Measurements from ENCODE around the gene ATRNL1.
"Not testable (repeated sequence)": the region's sequence is repeated elsewhere in the genome, so short reads cannot be mapped to it uniquely, and the experiment has no call there.

The ATRNL1 gene

DNA sequence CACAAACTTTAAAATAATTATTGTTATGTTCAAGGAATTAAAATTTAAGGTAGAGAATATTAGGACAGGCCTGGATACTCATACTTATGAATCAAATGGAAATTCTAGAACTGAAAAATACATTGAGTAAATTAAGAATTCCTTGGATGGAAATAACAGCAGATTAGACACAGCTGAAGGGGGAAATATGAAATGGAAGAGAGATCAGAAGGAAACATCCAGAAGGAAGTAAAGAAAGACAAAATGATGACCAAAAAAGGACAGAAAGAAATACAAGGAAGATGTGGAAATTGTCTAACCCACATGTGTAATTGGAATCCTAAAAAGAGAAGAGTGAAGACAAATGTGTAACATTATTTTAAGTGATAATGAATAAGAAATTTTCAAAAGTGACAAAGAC lies 128.9 kb downstream of the ATRNL1 start:
- no peak for DNase-seq (ENCODE audit: low spot score)

DNA sequence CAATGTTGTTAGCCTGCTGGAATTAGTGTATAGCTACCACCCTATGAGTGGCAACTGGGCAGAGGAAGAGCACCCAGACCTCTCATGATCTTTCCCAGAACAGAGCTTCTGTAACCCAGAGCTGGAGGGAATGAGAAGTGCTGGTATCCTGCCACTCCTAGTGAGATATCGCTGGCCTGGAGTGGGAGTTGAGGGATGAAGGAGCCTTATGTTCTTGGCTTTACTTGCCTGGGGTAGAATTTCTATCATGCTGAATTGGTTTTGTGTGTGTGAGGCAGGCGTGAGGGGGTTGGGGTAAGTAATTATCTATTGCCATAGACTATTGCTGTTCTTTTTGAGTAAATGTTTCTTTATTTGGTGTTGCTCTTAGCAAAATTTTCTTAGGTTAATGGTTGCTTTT lies 146.6 kb downstream of the ATRNL1 start:
- no peak for DNase-seq (ENCODE audit: low spot score)

GRCh38 chr10:115250784-115251183 lies 157.6 kb downstream of the ATRNL1 start:
- DNase-seq (ENCODE audit: low spot score): no peak

DNA sequence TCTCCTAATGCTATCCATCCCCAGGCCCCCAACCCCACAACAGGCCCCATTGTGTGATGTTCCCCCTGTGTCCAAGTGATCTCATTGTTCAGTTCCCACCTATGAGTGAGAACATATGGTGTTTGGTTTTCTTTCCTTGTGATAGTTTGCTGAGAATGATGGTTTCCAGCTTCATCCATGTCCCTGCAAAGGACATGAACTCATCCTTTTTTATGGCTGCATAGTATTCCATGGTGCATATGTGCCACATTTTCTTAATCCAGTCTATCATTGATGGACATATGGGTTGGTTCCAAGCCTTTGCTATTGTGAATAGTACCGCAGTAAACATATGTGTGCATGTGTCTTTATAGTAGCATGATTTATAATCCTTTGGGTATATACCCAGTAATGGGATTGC lies 160.6 kb downstream of the ATRNL1 start:
- DNase-seq (ENCODE audit: low spot score): not testable (repeated sequence)

DNA sequence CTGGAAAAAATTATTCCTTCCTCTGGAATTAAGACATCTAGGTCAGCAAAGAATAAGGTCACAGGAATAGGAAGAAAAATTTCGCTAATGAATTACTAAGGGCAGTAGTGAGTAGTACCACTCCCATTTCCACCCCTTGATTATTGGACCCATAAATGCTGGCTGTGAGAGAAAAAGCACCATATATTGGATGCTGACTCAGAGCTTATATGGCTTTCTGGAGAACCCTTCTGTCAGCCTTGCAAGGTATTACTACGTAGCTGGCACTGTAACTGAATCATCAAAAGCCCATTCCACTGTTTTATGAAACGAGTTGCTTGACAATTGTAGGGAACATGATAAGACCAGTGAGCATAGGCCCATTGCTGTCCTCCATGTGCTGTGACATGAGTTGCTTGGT lies 179.3 kb downstream of the ATRNL1 start:
- DNase-seq (ENCODE audit: low spot score): no peak

- no peak for DNase-seq (ENCODE audit: low spot score)
Measured at GRCh38 chr10:115278294-115278693, 185.1 kb downstream of the ATRNL1 start.

GRCh38 chr10:115295213-115295805 lies 202.1 kb downstream of the ATRNL1 start:
- no peak for DNase-seq (ENCODE audit: low spot score)

- no peak for DNase-seq (ENCODE audit: low spot score)
Measured at GRCh38 chr10:115300080-115300479, 206.9 kb downstream of the ATRNL1 start.

DNA sequence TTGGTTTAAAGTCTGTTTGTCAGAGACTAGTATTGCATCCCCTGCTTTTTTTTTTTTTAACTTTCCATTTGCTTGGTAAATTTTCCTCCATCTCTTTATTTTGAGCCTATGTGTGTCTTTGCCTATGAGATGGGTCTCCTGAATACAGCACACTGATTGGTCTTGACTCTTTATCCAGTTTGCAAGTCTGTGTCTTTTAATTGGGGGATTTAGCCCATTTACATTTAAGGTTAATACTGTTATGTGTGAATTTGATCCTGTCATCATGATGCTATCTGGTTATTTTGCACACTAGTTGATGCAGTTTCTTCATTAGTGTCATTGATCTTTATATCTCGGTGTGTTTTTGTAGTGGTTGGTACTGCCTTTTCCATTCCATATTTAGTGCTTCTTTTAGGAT lies 226.5 kb downstream of the ATRNL1 start:
- not testable (repeated sequence) for DNase-seq (ENCODE audit: low spot score)

DNA sequence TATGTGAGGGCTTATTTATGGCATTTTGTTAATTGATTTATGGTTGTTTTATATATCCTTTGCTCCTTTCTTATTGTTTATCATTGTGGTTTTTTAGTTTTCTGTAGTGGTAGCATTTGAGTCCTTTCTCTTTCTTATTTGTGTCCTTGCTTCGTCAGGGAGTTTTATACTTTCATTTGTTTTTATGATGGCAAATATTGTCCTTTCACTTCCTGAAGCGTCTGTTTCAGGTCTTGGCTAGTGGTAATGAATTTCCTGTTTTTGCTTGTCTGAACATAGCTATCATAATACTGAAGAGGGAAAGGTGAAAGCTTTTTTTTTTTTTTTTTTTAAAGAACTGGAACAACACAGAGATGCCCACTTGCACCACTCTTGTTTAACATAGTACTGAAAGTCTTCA lies 228.2 kb downstream of the ATRNL1 start:
- DNase-seq (ENCODE audit: low spot score): no peak

DNA sequence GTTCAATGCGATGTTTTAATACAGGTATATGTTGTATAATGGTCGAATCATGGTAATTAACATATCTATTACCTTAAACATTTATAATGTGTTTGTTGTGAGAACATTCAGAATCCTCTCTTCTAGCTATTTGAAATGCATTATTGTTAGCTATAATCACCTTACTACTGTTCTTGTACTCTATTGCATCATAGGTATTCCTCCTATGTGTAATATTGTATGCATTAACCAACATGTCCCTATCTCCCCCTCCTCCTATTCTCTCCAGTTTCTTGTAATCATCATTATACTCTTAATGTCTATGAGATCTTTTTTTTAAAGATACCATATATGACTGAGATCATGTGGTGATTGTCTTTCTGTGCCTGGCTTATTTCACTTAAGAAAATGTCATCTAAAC lies 235.2 kb downstream of the ATRNL1 start:
- no peak for DNase-seq (ENCODE audit: low spot score)

DNA sequence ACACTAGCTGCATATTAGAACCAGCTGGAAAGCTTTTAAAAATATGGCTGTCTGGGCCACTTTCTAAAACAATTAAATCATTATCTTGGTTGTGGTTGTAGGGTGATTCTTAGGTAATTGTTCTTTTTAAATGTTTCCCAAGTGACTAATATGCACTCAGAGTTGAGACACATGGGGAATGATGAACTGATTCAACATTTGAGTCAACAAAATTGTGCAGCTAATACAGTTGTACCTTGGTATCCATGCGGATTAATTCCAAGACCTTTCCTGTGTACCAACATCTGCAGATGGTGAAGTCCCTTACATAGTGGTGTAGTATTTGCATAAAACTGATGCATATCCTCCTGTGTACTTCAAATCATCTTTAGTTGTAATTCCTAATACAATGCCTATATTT lies 242.2 kb downstream of the ATRNL1 start:
- DNase-seq (ENCODE audit: low spot score): no peak

- peak; percentile 23 for DNase-seq (ENCODE audit: low spot score)
Measured at GRCh38 chr10:115355162-115355760, 262.1 kb downstream of the ATRNL1 start.

- not testable (repeated sequence) for DNase-seq (ENCODE audit: low spot score)
Measured at GRCh38 chr10:115367920-115368319, 274.8 kb downstream of the ATRNL1 start.

GRCh38 chr10:115379064-115379463 lies 285.9 kb downstream of the ATRNL1 start:
- DNase-seq (ENCODE audit: low spot score): no peak

- DNase-seq (ENCODE audit: low spot score): no peak
Measured at GRCh38 chr10:115384665-115385064, 291.5 kb downstream of the ATRNL1 start.

DNA sequence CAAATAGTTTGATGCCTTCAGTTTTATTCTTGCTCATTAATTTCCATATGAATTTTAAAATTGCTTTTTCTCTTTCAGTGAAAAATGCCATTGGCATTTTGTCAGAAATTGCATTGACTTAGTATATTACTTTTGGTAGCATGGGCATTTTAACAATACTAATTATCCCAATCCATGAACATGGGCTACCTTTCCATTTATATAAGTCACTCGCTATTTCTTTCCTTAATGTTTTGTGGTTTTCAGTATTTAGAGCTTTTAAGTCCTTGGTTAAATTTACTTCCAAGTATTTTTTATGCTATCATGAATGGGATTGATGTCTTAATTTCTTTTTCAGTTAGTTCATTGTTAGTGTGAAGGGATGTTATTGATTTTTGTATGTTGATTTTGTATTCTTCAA lies 297.4 kb downstream of the ATRNL1 start:
- DNase-seq (ENCODE audit: low spot score): no peak

DNA sequence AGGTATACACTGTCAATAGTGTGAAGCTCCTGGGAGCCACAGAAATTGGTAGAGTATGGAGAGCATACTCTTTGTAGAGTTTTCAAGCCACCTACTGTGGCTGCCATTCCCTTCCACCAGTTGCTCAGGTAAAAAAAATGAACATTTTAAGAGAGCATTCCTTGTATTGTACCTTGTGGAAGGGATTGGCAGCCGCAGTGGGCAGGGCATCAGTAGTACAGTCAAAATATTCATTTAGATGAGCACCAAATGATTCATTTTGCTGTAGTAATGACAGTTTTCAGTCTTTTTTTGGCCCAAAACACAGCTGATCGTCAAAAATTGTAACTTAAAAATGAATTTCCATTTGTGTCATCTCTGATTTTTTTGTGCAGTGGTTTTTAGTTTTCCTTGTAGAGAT lies 304.9 kb downstream of the ATRNL1 start:
- DNase-seq (ENCODE audit: low spot score): no peak

GRCh38 chr10:115402699-115403098 lies 309.5 kb downstream of the ATRNL1 start:
- no peak for DNase-seq (ENCODE audit: low spot score)

DNA sequence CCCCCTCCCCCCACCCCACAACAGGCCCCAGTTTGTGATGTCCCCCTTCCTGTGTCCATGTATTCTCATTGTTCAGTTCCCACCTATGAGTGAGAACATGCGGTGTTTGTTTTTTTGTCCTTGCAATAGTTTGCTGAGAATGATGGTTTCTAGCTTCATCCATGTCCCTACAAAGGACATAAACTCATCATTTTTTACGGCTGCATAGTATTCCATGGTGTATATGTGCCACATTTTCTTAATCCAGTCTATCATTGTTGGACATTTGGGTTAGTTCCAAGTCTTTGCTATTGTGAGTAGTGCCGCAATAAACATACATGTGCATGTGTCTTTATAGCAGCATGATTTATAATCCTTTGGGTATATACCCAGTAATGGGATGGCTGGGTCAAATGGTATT lies 312.7 kb downstream of the ATRNL1 start:
- not testable (repeated sequence) for DNase-seq (ENCODE audit: low spot score)

- no peak for DNase-seq (ENCODE audit: low spot score)
Measured at GRCh38 chr10:115409347-115409746, 316.2 kb downstream of the ATRNL1 start.

GRCh38 chr10:115417585-115418265 lies 324.6 kb downstream of the ATRNL1 start:
- peak; percentile 5 for DNase-seq (ENCODE audit: low spot score)

GRCh38 chr10:115422624-115423023 lies 329.5 kb downstream of the ATRNL1 start:
- no peak for DNase-seq (ENCODE audit: low spot score)

DNA sequence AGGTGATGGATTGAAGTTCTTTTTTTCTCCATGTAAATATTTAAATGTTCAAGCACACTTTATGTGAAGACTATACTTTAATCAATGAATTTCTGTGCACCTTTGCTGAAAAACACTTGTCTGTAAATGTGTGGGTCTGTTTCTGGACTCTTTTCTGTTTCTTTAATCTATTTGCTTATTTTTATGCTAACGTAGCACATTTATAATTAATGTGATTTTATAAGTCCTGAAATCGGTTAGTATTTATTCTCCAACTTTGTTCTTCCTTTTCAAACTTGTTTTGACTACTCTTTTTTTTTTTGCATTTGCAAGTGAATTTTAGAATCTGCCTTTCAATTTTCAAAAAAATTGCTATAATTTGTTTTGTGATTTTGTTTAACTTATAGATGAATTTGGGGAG lies 334.4 kb downstream of the ATRNL1 start:
- DNase-seq (ENCODE audit: low spot score): no peak

Measured in germinal center (tissue), 1 donor.